Loucy (cell line): ENCODE measurements around the gene ID3.

Source experiments
- CTCF ChIP-seq: fragments of 200-600 bp; sonication (generic); conservative IDR thresholded peaks from 2 replicates; pipeline ENCODE4 v1.5.1; 2014; ENCODE audit warnings: mild to moderate bottlenecking, antibody characterized with exemption, low read length
- EZH2phosphoT487 ChIP-seq: fragments of 200-600 bp; IDR thresholded peaks from 2 replicates; pipeline ENCODE4 v1.6.1; 2018; ENCODE audit warnings: antibody characterized with exemption, mild to moderate bottlenecking, moderate library complexity, borderline replicate concordance

DNA sequence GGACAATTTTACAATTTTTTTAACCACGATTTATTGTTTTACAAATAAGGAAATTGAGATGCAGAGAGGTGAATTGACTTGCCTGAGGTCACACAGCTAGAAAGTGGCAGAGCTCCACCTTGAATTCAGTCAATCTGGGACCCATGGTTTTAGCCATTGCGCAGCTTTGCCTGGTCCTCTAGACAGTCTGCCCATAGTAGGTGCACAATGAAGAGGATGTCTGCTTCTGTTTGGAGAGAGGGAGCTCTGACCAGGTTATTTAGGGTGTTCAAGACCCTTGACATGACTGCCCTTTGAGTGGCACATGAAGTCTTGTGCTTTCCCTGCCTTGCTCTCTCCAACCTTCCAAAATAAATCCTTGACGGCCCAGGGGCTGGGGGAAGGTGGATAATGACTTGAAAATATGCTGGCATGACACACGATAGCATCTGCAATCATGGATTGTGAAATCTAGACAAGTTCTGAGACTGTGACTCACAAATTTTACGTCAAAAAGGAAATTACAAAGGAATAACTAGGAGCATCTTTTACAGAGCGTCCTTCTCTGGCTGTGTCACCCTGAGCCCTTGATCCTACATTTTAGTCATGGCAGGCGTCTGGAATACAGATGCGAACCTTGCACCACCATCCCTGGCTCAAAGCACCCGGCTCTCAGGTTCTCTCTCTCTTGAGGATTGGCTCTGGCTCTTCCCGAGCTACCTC, 26.2 kb upstream of the ID3 start:
- TF ChIP-seq CTCF (no peak), EZH2phosphoT487 (no peak)
